GM19463 (cell line): ENCODE results near the gene LSP1.
"Not testable (repeated sequence)": the region's sequence is repeated elsewhere in the genome, so short reads cannot be mapped to it uniquely, and the experiment has no call there.

Experiments used
- ATAC-seq: cut with Tn5 transposase; IDR thresholded peaks from one replicate; pipeline ENCODE4 v1.9.1; 2021; ENCODE audit warnings: mild to moderate bottlenecking, moderate library complexity; ENCODE audit not compliant: unreplicated experiment

LSP1 gene

DNA sequence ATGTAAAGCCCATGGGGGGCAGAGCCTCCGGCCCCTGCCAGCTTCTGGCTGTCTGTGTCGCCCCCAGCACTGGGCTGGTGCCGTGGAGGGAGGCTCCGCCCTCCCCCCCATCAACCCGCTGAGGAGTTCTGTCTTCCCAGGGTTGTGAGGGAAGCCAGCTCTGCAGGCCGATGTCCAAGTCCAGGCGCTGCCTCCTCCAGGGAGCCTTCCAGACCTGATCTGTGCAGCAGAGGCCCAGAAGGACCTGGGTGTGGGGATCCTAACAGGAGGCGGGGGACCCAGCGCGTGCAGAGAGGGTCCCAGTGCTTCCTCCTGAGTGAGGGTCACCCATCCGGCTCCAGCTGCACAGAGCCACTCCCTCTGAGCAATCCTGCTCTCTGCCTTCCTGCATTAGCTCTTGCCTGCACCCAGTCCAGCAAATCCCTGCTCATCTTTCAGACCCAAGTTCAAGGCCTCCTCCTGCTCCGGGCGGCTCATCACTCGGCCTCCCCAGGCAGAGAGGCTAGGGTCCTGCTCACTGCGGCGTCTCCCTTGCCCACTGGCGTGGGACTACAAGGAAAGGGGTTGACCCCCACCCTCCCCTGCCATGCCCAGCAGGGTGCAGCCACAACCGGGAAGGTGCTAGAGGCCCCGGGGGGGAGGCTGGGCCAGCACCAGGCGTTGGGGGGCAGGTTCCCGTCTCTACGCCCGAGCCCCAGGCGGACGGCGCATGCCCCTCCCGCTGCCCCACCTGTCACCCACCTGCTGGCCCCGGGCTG is 22.4 kb downstream of the LSP1 start:
- ATAC-seq = no peak

DNA sequence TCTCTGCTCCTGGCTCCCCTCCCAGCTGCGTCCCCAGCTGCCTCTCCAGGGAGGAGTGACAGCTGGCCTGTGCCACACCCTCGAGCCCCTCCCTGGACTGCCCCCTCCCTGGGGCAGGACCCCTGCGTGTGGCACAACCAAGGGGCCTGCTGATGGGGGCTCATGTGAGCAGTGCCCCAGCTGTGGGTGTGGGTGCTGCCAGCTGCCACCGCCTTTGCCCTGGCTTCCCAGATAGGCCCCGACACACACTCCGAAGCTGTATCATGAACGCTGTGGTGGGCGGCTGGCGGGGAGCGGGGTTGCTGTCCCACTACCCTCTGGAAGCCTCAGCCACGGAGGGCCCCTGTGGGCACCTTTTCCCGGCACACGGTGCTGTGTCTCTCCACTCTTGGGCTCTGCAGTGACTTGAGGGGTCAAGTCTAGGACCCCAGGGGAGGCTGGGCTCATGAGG is 23.0 kb downstream of the LSP1 start:
- ATAC-seq = not testable (repeated sequence)

DNA sequence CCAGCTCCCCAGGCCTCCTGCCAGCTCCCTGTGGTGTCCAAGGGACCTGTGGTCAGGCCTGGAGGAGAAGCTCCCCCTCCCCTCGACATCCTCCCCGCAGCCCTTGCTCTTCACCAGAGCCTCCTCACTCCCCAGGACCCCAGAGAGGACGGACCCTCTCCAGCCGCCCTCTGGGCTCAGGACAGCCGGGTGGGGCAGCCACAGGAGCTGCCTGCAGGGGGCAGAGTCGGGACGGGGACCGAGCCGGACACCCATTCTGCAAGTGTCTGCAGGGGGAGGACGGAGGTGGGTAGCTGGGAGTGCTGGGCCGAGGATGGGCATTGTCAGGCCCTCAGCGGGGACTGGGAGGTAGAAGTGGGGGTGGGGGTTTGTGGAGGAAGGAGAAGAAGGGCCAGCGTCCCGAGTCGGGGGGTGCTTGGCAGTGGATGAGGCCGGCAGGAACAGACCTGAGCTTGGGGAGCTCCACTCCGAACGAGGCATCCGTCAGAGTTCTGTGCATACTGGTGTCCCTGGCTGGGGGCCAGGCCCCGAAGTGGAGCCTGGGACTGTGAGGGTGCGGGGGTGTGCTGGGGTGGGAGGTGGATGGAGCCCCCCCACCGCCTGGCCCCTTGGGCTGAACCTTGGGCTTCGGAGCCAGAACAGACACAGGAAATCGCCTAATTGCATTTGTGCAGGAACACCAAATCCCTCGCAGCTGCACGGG is 23.6 kb downstream of the LSP1 start:
- ATAC-seq = no peak

DNA sequence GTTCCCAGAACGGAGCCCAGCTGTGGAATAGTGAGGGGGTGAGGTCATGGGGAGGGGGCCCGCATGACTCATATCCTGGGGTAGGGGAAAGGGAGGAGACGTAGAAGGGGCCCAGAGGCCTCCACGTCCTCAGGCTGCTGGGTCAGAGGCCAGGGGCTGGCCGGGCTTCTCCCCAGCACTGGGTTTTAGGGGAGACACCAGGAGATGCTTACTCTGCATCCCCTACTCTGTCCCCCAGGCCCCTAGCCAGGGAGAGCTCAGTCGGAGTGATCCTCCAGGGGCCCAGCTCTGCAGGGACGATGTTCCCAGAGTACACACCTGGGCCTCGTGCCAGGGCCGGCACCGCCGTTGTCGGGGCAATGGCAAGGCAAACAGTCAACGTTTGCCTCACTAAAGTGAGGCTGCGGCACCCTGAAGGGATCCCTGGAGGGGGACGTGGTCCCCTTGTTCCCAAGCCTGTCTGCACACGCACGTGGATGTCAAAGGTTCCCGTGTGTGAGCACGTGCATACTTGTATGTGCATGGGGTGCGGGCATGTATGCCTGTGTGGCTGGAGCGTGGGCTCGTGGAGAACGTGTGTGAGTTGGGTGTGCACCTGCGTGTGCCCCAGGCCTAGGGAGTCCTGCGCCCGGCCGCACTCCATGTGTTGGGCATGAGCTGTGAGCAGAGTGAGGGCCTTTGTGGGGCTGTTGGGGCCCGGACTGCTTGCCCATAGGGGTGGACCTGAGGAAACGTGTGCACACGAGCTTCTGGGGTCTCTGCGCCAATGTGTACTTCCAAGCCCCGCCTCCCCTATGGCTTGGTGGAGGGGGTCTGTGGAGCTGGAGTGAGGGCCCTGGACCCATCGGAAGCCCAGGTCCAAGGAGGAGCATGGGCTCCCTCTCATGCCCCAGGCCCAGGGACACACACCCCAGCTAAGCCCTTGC is 24.6 kb downstream of the LSP1 start:
- ATAC-seq = no peak

DNA sequence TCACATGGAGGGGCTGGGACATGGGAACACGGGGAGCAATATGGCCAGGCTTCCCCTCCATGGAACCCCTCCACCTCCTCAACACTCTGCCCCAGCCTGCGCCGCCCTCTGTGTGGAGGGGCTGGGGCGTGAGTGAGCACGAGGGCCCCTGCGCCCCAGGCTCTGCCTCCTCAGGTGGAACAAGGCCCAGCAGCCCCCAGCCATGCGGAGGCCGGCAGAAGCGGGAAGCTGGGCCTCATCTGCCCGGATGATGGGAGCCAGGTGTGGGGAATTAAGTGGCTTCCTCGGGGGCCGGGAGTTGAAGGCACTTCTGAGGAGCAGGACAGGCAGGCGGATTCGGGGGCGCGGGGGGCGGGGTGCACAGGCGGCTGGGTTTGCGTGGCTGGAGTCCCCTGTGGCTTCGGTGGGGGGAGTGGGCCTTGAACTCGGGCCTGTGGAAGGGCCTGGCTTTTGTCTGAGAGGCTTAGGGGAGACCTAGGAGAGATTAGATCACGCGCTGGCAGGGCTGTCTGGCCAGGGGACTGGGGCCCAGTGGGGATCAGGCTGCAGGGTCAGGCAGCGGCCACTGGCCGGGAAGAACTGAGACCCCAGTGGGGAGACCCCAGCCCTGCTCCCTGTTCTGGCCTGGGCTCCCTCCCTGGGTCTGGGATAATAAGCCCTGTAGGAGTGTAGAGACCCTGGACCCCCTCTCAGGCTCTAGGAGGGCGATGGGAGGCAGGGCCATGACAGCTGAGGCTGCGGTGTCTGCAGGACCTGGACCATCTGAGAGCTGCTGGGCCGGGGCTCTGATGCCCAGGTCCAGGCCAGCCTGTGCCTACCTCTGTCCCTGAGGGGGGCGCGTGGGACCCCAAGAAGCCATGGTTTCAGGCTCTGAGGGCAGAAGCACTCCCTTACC is 25.5 kb downstream of the LSP1 start:
- no peak for ATAC-seq

DNA sequence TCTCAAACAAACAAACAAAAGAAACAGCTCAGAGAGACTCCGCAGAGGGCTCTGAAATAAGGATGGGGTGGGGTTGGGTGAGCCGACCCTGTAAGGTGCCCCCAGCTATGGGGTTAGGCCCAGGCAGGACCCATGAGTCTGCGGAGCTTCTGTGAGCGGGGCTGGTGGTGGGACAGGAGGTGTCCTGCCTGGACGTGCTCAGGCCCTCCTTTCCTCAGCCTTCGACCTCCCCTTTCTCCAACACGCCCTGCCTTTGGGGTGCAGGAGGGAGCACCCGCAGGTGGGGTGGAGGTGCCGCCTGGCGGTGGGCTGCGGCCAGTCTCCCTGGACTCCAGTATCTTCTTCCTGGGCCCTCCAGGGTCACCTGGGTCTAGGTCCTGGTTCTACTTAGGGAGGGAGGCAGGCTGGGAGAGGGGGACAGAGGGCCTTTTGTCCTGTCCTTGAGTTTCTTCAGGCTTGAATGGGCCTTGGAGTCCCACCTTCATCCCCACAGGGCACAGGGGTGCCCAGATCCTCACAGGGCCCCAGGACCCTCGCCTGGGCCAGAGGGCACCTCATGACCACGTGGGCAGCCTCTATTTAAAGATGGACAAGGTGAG is 26.6 kb downstream of the LSP1 start:
- no peak for ATAC-seq

DNA sequence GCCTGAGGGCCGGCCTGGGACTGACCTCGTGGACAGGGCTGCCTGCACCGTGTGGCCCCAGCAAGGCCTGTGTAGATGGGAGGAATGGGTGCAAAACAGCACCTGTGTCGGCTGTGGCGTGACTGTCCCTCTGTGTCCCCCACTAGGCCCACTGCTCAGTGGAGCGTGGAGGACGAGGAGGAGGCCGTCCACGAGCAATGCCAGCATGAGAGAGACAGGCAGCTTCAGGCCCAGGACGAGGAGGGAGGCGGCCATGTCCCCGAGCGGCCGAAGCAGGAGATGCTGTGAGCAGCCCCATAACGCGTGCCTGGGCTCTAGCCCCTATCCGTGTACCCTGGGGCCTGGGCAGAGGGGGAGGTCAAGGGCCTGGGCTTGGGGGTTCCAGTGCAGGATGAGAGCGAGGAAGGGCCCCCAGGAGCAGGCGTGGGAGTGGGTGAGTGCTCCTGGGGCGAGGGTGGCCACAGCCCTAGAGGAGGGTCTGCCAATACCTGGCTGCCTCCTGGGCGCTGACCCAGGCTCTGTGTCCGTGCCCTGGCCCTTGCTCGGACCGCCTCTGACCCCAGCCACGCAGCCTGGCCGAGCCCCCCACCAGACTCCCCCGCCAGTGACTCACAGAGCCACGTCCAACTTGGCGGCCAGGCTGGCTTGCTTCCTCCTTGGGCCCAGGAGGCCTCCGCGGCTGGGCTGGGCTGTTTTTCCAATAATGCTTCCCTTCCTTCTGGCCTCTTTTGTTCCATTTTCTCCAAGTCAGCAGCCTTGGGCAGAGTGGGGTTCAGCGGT is 27.2 kb downstream of the LSP1 start:
- ATAC-seq = no peak

DNA sequence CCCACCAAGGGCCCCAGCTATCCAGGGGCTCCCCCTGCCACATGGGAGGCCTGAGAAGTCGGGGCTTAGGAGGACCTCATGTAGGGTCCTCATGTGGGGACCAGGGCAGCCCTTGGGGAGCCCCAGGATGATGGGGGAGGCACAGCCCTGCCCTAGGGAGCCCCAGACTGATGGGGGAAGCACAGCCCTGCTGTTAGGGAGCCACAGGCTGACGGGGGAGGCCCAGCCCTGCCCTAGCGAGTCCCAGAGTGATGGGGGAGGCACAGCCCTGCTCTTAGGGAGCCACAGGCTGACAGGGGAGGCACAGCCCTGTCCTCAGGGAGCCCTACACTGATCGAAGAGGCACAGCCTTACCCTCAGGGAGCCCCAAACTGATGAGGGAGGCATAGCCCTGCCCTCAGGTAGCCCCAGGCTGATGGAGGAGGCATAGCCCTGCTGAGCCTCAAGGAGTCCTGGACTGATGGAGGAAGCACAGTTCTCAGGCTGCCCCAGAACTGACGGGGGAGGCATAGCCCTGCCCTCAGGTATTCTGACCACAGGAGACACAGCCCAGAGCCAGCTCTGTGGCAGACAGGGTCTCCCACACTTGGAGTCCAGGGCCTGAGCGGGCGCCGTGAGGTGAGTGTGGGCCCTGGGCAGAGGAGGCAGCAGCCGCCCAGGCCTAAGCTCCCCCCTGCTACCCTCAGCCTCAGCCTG is 28.0 kb downstream of the LSP1 start:
- no peak for ATAC-seq

DNA sequence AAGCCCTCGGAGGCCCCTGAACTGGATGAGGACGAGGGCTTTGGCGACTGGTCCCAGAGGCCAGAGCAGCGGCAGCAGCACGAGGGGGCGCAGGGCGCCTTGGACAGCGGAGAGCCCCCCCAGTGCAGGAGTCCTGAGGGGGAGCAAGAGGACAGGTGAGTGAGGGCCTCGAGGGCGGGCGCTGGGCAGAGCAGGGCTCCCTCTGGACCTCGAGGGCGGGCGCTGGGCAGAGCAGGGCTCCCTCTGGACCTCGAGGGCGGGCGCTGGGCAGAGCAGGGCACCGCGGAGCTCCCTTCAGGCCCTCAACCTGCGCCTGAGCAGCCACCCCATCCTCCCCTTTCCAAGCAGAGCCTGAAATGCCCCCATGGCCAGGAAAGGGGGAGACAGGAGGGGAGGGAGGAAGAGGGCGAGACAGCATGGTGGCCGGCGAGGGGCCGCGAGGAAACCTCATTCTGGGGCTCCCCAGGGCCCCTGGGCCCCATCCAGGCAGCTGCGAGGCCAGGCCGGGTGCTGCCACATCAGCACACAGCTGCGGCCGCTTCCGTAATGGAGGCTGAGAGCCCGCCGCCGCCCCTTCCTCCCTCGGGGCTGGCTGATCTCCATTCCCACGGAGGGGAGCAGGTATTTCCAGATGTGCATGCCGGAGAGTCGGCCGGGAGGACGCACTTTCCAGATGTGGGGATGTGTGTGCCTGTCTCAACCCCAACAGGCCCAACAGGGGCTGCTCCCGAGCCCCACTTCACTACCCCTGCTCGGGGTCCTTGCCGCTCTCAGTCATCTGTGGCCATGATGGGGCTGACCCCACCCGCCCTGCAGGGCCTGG is 28.8 kb downstream of the LSP1 start:
- ATAC-seq = no peak

DNA sequence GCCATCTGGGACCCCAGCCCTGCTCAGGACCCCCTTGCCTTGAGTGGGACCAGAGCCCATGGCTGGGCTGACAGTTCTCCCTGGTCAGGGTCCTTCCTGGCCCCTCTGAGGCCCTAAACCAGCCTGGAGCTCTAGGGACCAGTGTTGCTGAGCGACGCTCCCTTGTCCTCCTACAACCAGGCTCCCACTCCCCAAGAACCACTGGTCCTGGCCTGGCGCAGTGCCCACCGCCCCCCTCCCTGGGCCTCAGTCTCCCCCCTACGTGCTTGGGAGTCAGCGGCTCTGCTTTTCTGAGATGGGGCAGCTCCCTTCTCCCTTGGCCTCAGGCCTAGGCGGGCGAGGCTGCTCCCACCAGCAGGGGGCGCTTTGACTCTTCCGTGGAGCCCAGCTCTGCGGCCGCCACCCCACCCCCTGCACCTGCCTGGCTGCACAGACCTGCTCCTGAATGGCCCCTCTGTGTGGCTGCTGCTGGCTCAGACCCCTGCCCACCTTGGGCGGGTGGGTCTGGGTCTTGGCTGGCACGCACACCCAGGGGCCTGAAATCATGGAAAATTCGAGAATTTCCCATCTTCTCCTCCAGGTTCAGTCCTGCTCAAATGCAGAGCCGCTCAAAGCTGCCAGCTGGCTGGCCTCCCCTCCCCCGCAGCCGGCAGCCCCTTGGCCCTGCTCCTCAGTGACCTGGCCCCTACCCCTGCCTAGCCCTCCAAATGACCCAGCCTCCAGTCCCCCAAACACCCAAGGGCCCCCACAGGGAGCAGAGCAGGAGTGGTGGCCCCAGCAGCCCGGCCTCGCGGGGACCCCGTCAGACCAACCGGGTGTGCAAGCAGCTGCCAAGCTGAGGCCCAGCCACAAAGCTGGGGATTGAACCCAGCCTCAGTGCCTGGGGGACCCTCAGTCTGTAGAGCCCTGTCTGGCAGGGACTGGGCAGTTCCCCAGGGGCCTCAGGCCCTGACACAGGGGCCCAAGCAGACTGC is 29.7 kb downstream of the LSP1 start:
- no peak for ATAC-seq

DNA sequence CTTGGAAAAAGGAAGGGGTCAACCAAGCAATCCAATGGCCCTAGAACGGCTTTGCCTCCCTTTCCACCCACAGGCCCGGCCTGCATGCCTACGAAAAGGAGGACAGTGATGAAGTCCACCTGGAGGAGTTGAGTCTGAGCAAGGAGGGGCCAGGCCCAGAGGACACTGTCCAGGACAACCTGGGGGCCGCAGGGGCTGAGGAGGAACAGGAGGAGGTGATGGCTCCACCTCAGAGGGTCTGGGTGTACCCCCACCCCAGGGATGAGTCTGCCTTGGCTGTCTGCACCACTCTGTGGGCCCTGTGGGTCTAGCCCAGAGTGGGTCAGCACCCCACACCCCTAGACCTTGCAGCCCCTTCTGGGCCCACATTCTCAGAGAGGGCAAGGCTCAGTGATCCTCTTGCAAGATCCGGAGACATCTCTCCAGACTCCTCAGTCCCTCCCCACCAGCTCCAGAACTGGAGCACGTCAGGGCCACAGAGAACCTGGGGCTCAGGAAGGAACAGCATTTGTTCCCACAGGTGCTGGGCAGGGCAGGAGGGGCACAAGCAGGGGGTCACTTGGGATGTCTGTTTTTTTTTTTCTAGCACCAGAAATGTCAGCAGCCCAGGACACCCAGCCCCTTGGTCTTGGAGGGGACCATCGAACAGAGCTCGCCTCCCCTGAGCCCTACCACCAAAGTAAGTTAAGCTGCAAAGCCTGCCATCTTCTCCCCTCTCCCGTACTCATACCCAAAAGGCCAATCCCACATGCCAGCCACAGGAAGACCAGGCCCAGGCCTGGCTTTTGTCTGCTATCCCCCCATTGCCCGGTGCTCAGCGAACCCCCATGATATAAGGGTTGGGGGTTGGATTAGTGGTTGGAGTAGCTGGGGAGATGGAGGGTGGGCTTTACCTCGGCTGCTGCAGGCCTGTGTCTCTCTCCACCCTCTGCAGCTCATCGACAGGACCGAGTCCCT is 30.7 kb downstream of the LSP1 start:
- ATAC-seq = no peak

DNA sequence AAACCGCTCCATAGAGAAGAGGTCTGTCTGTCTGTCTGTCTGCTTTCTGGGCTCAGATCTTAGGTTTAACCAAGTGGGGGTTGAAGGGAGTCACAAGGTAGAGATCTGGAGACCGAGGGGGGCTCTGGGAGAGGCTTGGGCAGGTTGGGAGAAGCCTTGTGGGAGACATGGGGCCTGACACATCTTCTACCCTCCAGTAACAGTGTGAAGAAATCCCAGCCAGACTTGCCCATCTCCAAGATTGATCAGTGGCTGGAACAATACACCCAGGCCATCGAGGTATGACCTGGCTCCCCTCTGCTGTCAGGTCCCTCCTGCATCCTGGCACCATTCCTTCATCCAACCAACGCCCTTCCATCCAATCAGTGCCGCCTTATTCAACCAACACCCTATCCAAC is 31.4 kb downstream of the LSP1 start:
- ATAC-seq = no peak

DNA sequence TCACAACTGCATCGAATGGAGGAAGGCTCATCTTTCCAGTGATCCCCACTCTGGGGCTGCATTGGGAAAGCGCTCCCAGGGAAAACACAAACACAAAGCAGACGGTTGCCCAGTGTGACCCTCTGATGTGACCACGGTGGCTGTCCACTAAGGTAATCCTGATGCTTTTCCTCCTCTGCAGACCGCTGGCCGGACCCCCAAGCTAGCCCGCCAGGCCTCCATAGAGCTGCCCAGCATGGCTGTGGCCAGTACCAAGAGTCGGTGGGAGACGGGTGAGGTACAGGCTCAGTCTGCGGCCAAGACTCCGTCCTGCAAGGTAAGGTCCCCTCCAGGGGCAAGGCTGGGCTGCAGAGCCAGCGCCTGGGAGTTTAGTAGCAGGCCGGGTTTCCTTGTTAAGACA is 33.7 kb downstream of the LSP1 start:
- not testable (repeated sequence) for ATAC-seq

DNA sequence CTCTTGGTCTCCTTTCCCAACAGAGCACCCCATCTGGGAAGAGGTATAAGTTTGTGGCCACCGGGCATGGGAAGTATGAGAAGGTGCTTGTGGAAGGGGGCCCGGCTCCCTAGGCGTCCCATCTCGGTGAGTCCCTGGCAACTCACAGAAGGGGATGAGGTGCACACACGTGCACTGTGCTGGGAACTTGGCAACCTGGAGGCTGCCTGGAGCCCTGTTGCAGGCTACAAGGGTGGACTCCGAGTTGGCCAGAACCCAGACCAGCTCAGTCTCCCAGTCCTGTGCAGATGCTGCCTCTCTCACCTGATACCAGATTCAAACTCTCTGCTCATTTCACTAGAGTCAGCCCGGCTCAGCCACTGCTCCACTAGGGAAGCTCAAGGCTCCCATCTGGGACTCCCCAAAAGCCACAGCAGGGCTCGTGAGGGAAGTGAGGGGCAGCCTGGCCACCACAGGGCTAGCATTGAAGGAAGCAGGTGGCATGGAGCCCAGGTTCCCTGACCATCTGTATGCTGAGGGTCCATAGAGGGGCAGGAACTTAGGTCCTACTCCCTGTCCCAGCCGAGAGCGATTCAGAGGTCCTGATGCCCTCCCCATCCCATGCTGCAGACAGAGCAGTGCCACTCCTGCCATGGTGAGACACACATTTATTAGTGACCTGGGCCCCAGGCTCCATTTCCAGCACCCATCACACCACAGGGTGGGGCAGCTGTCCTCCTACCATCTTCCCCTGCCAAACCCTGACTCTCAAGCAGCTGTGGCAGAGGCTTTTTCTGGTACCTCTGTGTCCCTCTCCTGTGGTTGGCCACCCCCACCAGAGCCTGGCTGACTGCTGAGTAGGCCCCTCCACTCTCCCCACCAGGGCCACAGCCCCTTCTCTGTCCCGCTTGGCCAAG is 34.8 kb downstream of the LSP1 start:
- ATAC-seq = no peak
